Measurements from ENCODE around the gene PRDX3.
"Not testable (repeated sequence)": the region's sequence is repeated elsewhere in the genome, so short reads cannot be mapped to it uniquely, and the experiment has no call there.

PRDX3 gene

GRCh38 chr10:119206603-119207365, 28.2 kb upstream of the PRDX3 start:
- DNase-seq = peak; percentile 76

GRCh38 chr10:119205894-119206602, 27.4 kb upstream of the PRDX3 start:
- DNase-seq = peak; percentile 38

- peak; percentile 56 for DNase-seq
Measured at GRCh38 chr10:119203006-119203405, 24.4 kb upstream of the PRDX3 start.

GRCh38 chr10:119201233-119201632, 22.6 kb upstream of the PRDX3 start:
- DNase-seq = no peak

- peak; percentile 84 for DNase-seq
Measured at GRCh38 chr10:119199231-119199992, 20.8 kb upstream of the PRDX3 start.

- peak; percentile 18 for DNase-seq
Measured at GRCh38 chr10:119198438-119198837, 19.8 kb upstream of the PRDX3 start.

GRCh38 chr10:119197921-119198320, 19.3 kb upstream of the PRDX3 start:
- DNase-seq = peak; percentile 27

- DNase-seq = no peak
Measured at GRCh38 chr10:119191881-119192280, 13.3 kb upstream of the PRDX3 start.

- no peak for DNase-seq
Measured at GRCh38 chr10:119190954-119191785, 12.6 kb upstream of the PRDX3 start.

- DNase-seq = peak; percentile 96
Measured at GRCh38 chr10:119190353-119190752, 11.7 kb upstream of the PRDX3 start.

- DNase-seq = peak; percentile 44
Measured at GRCh38 chr10:119189811-119190282, 11.2 kb upstream of the PRDX3 start.

- no peak for DNase-seq
Measured at GRCh38 chr10:119183664-119184412, 5.2 kb upstream of the PRDX3 start.

GRCh38 chr10:119180850-119181400, 2.3 kb upstream of the PRDX3 start:
- not testable (repeated sequence) for DNase-seq

GRCh38 chr10:119177708-119178371, 772 bp downstream of the PRDX3 start:
- DNase-seq = no peak

- DNase-seq = no peak
Measured at GRCh38 chr10:119176166-119176565, 2.4 kb downstream of the PRDX3 start.

- DNase-seq = no peak
Measured at GRCh38 chr10:119174109-119174508, 4.5 kb downstream of the PRDX3 start.

GRCh38 chr10:119167041-119167440, 11.6 kb downstream of the PRDX3 start:
- no peak for DNase-seq

- no peak for DNase-seq
Measured at GRCh38 chr10:119166564-119166963, 12.0 kb downstream of the PRDX3 start.

GRCh38 chr10:119166118-119166500, 12.5 kb downstream of the PRDX3 start:
- no peak for DNase-seq
